Ecto neural progenitor cell (in vitro differentiated cells): ENCODE results near the gene ZNF335.
A peak's percentile ranks its signal among the peaks of the same experiment; 100 is the strongest.
"Not testable (repeated sequence)": the region's sequence is repeated elsewhere in the genome, so short reads cannot be mapped to it uniquely, and the experiment has no call there.

Experiments
- DNase-seq: peaks from one replicate; pipeline ENCODE4 v3.0.0-alpha.2; 2018; ENCODE audit warnings: low spot score

Gene ZNF335

GRCh38 chr20:46002008-46002407 lies 30.0 kb upstream of the ZNF335 start:
- no peak for DNase-seq

DNA sequence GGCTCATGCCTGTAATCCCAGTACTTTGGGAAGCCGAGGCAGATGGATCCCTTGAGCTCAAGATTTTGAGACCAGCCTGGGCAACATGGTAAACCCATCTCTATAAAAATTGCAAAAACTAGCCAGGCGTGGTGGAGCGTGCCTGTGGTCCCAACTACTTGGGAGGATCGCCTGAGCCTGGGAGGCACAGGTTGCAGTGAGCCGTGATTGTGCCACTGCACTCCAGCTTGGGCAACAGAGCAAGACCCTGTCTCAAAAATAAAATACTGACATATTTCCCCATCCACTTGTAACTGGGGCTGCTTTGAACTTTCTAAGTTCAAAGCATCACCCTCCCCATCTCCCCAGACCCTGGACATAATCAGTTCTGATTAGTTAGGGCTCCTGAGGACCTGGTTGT lies 29.5 kb upstream of the ZNF335 start:
- no peak for DNase-seq

- no peak for DNase-seq
Observed at GRCh38 chr20:46000262-46000996, 28.4 kb upstream of the ZNF335 start.

DNA sequence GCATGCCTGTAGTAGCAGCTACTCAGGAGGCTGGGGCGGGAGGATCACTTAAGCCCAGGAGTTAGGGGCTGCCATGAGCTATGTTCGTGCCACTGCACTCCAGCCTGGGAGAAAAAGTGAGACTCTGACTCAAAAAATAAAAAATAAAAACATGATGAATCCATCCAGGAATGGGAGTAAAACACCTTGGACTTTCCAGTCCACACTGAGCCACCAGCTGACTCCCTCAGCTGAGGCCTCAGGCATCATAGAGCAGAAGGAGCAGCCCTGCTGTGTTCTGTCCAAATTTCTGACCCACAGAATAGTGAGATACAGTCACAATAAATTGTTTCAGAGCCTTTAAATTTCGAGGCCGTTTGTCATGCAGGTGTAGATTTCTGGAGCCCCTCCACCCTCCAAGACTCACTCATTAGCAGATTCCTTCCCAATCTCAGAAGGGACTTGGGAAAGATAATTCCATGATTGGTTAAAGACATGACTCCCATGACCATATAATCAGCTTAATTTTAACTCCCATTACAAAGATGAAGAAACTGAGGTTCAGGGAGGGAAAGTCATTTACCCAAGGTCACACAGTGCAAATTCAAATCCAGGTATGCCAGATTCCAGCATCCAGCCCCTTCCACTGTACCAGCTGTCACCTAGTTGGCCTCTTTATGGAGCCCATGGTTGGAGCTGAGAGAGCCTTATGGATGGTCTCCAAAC lies 27.7 kb upstream of the ZNF335 start:
- DNase-seq: no peak

DNA sequence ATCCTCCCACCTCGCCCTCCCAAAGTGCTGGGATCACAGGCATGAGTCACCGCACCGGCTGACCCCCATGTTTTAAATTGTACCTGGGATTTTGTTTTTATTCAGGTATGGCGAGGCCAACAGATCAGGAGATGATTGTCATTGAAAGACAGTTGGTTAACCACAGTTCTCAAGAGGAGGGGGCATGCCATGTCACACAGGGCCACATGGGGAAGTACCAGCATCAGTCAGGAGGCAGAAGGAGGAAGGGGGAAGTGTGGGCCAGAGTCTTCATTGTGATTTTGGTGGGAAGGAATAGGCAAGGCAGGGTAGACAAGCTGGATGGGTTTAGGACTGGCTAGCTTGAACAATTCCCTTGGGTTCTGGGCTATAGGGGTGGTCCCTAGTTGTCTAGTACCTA lies 26.8 kb upstream of the ZNF335 start:
- no peak for DNase-seq

DNA sequence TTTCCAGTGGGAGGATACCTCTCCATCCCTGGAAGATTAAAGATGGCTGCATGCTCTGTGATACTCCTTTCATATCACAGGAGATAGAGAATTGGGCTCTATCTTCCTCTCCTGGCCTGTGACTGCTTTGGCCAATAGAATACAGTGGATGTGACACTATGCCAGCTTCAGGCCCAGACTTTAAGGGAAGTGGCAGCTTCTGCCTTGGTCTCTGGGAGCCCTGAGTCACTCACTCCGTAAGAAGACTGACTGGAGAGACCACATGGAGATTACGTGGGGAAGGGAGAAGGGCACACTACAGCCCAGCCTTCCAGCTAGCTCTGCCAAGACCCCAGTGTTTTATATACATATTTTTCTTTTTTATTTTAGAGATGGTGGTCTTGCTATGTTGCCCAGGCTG lies 26.3 kb upstream of the ZNF335 start:
- no peak for DNase-seq

- DNase-seq: no peak
Observed at GRCh38 chr20:45997187-45997586, 25.2 kb upstream of the ZNF335 start.

DNA sequence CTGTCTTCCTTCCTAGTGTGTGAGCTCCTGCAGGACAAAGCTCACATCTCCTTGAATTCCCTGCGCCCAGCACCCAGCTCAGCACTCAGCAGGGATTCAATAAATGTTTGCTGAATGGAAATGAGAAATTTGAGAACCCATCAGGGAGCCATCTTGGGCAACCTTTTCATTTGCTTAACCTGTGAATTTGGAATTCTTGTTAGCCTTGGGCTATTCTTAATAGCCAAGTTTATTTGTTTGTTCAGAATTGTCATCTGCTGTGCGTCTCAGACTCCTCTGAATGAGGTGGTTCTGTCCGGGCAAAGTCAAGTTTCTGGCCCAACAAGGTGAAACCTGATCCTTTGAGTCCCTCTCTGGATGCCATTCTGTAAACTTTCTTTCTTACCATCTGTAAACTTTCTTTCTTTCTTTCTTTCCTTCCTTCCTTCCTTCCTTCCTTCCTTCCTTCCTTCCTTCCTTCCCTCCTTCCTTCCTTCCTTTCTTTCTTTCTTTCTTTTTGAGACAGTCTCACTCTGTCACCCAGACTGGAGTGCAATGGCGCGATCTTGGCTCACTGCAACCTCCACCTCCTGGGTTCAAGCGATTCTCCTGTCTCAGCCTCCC lies 23.6 kb upstream of the ZNF335 start:
- not testable (repeated sequence) for DNase-seq

DNA sequence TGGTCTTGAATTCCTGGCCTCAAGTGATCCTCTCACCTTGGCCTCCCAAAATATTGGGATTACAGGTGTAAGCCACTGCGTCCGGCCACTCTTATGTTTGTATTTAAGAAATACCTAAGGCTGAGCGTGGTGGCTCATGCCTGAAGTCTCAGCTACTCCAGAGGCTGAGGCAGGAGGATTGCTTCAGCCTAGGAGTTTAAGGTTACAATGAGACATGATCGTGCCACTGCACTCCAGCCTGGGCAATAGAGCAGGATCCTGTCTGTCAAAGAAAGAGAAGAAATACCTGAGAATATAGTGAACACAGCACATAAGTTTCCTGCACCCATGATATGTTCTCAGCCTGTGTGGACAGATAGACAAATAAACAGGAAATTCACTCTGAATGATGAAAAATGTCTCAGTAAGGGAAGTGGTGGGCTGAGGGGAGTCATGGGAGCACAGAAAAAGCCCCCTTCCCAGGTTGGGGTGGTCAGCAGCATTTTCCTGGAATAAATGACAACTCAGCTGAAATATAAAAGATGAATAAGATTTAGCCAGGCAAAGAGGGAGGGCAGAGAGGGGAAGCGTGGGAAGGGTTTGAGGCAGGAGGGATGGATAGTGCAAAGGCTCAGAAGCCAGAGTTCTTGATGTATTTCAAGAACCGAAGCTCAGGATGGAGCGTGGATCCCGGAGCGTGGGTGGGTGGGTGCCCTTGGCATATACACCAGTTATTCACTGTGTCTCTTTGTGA lies 22.9 kb upstream of the ZNF335 start:
- DNase-seq: no peak

DNA sequence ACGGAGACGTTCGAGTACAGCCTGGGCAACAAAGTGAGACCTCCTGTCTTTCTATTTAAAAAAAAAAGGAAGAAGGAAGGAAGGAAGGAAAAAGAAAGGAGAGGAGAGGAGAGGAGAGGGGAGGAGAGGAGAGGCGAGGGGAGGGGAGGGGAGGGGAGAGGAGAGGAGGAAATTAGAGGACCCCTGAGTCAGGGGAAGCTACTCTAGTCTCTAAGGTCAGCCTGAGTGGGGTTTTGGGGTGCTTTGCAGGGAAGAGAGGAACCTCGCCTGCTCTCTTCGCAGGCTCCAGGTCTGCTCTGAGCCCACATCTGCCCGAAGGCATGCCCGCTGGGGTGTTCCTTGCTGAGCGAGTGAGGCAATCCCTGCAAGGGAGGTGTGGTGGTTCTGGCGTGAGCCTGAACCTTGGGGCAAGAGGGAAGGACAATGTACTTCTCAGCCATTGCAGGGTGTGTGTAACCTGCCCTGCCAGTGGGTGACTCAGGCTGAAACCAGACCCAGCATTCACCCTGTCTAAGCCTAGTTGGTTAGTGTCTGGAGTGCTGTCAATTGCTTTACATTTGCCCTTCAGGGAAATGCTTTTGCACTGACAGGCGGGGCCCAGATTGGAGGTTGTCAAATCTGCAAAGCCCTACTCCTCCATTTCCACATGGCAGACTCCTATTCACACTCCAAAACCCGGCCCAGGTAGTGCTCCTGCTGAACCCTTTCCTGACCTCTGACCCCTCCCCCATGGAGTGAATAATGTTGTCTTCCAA lies 21.4 kb upstream of the ZNF335 start:
- peak; percentile 56 for DNase-seq

DNA sequence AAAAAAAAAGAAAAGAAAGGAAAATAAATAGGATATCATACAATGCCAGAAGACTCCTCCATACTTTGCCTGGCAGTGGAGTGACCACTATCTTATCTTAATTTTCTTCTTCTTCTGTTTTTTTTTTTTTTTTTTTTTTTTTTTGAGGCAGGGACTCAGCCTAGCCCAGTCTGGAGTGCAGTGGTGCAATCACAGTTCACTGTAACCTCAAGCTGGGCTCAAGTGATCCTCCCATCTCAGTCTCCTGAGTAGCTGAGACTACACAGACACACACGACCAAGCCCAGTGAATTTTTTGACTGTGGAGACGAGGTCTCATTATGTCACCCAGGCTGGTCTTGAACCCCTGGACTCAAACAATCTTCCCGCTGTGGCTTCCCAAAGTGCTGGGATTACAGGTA lies 19.6 kb upstream of the ZNF335 start:
- no peak for DNase-seq

DNA sequence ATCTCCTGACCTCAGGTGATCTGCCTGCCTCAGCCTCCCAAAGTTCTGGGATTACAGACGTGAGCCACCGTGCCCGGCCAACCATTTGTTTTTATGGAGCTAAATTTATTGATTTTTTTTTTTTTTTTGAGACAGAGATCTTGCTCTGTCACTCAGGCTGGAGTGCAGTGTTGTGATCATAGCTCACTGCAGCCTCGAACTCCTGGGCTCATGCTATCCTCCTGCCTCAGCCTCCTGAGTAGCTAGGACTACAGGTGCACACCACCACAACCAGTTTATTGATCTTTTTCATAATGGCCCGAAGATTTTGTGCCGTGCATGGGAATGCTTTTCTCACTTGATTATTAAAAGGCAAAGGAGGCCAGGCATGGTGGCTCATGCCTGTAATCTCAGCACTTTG lies 16.8 kb upstream of the ZNF335 start:
- DNase-seq: not testable (repeated sequence)

DNA sequence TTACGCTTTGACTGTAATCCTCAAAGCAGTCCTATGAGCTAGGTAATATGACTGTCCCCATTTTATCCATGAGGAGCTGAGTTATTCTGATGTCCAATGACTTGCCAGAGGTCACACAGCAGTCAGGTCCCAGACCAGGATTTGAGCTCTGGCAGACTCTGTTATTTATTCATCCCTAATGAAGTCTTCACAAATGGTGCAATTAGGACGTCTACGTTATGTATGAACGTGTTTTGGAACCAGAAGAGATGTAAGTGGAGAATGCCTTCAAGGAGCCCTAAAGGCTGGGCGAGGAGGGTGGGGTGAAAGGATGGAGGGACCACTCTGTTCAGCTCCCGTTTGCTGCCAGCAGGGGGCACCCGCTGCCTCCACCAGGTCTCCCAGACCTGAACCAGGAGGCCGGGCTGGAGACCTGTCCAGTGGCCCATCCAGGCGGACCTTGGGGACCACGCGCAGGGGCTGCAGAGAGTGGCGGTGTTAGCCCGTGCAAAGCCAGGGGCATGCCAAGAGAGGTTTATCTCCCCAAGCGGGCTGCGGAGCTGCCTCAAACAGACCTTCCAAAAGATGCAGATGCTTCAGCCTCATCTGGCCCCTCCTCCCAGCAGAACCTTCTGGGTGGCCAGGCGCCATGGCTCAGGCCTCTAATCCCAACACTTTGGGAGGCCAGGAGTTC lies 15.2 kb upstream of the ZNF335 start:
- peak; percentile 90 for DNase-seq

- DNase-seq: no peak
Observed at GRCh38 chr20:45985573-45985972, 13.6 kb upstream of the ZNF335 start.

GRCh38 chr20:45983279-45983743 lies 11.3 kb upstream of the ZNF335 start:
- DNase-seq: no peak

DNA sequence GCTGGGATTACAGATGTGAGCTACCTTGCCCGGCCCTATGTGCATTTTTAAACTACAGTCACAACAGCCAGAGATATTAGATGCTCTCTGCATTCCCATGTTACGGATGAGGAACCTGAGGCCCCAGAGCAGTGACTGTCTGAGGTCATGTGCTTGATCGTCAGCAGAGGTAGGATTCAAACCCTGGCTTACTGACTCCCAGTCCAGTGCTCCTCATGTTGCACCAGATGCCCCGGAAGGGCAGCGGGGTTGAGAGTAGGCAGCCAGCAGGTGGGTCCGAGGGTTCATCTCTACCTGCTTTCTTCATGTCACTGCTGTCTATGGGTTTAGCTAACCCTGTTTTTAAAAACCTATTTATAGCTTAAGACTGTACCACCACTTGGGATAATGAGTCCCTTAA lies 9.3 kb upstream of the ZNF335 start:
- no peak for DNase-seq

GRCh38 chr20:45976086-45976485 lies 4.1 kb upstream of the ZNF335 start:
- DNase-seq: no peak

- DNase-seq: no peak
Observed at GRCh38 chr20:45975686-45976085, 3.7 kb upstream of the ZNF335 start.

DNA sequence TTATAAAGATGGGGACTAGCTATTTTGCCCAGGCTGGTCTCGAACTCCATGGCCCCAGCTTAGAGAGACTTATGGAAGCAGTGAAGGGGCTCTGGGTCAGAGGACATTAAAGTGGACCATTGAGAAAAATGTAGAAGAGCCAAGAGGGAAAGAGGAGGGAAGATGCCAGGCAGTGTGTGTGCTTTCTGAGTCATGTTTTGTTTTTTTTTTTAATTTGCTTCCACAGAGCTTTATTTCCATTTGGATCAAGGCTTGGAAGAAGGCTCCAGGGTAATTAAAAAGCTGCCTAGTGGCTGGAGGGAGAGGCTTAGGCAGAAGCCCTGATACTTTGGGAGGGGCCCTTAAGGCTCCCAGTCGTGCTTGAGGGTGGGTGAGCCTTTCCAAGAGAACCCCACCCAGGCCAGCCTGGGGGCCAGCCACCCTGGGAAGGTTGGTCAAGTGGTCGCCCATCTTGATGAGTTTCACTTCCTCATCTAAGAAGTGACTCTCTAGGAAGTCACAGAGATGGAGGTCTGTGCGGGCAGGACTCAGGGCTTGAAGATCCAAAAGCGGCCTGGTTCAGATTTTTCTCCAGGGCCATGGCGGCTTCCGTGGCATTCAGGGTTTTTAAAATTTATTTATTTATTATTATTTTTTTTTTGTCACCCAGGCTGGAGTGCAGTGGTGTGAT lies 3.0 kb upstream of the ZNF335 start:
- DNase-seq: no peak

DNA sequence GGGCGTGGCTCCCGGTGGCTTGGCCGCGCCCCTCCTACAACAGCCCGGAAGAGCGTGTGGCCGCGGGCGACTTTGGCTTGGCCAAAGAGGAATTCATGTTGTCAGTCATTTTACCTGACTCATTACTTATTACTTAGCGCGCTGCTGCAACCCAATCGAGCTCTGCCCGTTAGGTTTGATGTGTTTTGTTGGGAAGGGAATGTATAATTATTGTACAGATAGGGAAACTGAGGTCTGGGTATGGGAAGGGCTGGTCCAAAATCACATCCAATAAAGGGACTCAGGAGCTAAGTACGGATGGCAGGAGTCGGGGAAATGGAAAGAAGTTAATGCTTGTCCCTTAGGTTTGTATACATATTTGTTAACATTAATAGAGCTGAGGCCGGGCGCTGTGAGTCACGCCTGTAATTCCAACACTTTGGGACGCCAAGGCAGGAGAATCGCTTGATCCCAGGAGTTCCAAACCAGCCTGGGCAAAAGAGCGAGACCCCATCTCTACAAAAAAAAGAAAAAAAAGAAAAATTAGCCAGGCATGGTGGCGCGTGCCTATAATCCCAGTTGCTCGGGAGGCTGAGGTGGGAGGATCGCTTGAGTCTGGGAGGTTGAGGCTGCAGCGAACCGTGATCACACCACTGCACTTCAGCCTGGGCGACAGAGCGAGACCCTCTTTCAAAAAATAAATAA lies 639 bp upstream of the ZNF335 start:
- DNase-seq: no peak
